ENCODE measurements around the gene SWSAP1. TPM values are rescaled to one million over a fixed set of nuclear protein-coding genes. Genes with fewer than 3 reads are reported as not detected.

SWSAP1 gene
- total and polyA plus RNA-seq, 9 of the 15 experiments (the other 6 are each of a cell fraction or from before 2014, with no cell fraction given) = 0.18 to 2.8 (median 1.7) TPM

DNA sequence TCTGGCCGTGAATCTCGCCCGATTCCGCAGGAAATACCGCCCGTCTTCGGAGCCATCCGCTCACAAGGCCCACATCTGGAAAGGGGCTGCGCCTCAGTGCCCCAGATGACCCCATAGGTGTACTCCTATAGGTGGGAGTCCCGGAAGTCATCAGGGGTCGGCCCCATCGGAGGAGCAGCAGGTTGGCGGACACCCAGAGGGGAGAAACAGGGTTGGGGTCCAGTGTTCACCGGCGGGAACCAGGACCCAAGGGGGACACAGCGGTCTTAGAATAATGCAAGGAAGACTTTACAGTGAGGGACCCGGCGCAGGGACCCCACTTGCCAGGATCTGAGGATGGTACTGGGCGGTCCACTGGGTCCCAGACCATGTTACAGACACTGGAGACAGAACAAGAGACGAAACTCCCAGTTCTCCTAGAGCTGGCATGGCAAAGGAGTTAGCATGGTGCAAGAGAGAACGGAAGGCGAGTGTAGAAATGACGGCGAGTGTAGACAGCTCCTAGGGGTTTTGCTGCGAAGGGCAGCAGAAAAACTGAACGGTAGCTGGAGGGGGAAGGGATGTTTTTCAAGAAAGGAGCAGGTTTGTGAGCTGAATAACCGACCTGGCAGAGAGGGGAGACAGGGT is 48.8 kb downstream of the SWSAP1 start (continued):
- TF ChIP-seq DIDO1 (tag; IDR thresholded peaks at IDR 0.05; ENCODE audit: low read depth) = no peak
- TF ChIP-seq, protein P1, sequence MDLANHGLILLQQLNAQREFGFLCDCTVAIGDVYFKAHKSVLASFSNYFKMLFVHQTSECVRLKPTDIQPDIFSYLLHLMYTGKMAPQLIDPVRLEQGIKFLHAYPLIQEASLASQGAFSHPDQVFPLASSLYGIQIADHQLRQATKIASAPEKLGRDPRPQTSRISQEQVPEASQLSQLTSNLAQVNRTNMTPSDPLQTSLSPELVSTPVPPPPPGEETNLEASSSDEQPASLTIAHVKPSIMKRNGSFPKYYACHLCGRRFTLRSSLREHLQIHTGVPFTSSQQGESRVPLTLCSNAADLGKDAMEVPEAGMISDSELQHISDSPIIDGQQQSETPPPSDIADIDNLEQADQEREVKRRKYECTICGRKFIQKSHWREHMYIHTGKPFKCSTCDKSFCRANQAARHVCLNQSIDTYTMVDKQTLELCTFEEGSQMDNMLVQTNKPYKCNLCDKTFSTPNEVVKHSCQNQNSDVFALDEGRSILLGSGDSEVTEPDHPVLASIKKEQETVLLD (IDR thresholded peaks at IDR 0.05) = no peak

DNA sequence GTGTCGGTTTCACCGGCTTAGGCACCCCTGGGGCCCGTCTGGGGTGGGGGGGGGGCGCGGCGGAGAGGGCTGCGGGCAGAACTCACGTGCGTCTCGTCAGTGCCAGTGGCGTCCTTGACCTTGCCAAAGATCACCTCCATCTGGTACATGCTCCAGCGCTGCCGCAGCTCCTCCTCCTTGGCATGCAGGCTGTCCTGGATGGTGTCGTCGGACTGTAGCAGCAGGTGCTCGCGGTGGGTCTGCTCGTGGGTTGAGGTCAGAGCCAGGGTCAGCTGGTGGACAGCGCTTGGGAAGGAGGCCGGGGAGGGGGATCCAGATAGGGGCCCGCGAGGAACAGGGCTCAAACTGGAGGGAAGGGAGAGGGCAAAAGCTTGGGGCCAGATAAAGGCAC is 49.3 kb downstream of the SWSAP1 start:
- POLR2A ChIA-PET = interaction anchor here (0.9 to 1.2 kb wide), 2 partner anchors 10 to 49 kb away, joined by 3 to 5 read pairs; partner anchors contain the start of gene SWSAP1
- H3K4me2 ChIP-seq (ENCODE audit: insufficient read depth, low read length) = no peak overlapping the region
- peaks cover 2 to 19% of the 10 kb centered on the region in 2 experiments; a peak in 3 of 5 replicates for H3K27me3 ChIP-seq (ENCODE audit: control insufficient read depth in 2 of 2, insufficient read depth in 2 of 2, low read length in 2 of 2)
- ATAC-seq (no peak), FAIRE-seq (no peak), DNase-seq (ENCODE audit: extremely low read depth in 1 of 4, low spot score in 3 of 4) (peak in 2 of 4 experiments; percentile 18 to 23)
- H3K9ac ChIP-seq (ENCODE audit: insufficient read depth in 1 of 2, low read depth in 2 of 2, low read length in 2 of 2) = peak overlapping the region in 1 of 2 experiments; percentile 20; a peak in 1 of 4 replicates
- in situ Hi-C loops (cut with MboI) = no loop called here
- intact Hi-C loops (cut with micrococcal nuclease) = no loop called here
- no peak overlapping the region for H3K27ac ChIP-seq (ENCODE audit: extremely low read depth, low read depth, low read length)
- WGBS (ENCODE audit: insufficient coverage, low coverage, missing lambda C conversion rate) = 32% methylated on average over 9 of the region's 22 CpGs
- no peak overlapping the region for H2AFZ ChIP-seq (ENCODE audit: low read depth, low read length)
- TF ChIP-seq NELFE (IDR thresholded peaks at IDR 0.05; ENCODE audit: insufficient read depth, insufficient read length) = no peak
- TF ChIP-seq ZEB2 (IDR thresholded peaks at IDR 0.05) = no peak
- 0 out of 2 replicates have a peak, but pooled peaks have one; percentile 10 for TF ChIP-seq EGR1 (conservative IDR thresholded peaks at IDR 0.05)
- no peak for TF ChIP-seq ZNF311 (CRISPR knock-in tag; IDR thresholded peaks at IDR 0.05)
- no peak for TF ChIP-seq CHD2 (IDR thresholded peaks at IDR 0.05; ENCODE audit: low read depth, low read length)
- TF ChIP-seq ZNF212 (CRISPR knock-in tag; IDR thresholded peaks at IDR 0.05) = no peak
- TF ChIP-seq, protein P2, sequence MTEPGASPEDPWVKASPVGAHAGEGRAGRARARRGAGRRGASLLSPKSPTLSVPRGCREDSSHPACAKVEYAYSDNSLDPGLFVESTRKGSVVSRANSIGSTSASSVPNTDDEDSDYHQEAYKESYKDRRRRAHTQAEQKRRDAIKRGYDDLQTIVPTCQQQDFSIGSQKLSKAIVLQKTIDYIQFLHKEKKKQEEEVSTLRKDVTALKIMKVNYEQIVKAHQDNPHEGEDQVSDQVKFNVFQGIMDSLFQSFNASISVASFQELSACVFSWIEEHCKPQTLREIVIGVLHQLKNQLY (CRISPR knock-in tag; conservative IDR thresholded peaks at IDR 0.05) = no peak
- TF ChIP-seq, protein P3, sequence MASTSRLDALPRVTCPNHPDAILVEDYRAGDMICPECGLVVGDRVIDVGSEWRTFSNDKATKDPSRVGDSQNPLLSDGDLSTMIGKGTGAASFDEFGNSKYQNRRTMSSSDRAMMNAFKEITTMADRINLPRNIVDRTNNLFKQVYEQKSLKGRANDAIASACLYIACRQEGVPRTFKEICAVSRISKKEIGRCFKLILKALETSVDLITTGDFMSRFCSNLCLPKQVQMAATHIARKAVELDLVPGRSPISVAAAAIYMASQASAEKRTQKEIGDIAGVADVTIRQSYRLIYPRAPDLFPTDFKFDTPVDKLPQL (IDR thresholded peaks at IDR 0.05; ENCODE audit: extremely low read depth, insufficient read length) = no peak
- no peak for TF ChIP-seq MECOM (CRISPR knock-in tag; IDR thresholded peaks at IDR 0.05)
- H4K20me1 ChIP-seq (replicated peaks; ENCODE audit: control insufficient read depth, insufficient read depth, low read length) = no peaks in the 10 kb centered on the region
- peaks cover 2 to 63% of the 10 kb centered on the region in 2 experiments; a peak in 3 of 5 replicates for H3K4me1 ChIP-seq (replicated peaks in 1 of 2; ENCODE audit: control insufficient read depth in 2 of 2, insufficient read depth in 2 of 2, low read length in 2 of 2)
- H3K9me3 ChIP-seq (replicated peaks; ENCODE audit: control insufficient read depth, insufficient read depth, low read depth, low read length) = no peaks in the 10 kb centered on the region; the same call in 1 of the 2 replicates
- no peaks in the 10 kb centered on the region for H3K9me1 ChIP-seq (ENCODE audit: control insufficient read depth, insufficient read depth, low read length)
- CTCF ChIA-PET (ENCODE audit: low intra/inter-chr PET ratio) = no interaction called here
- H3K4me3 ChIP-seq = no peak overlapping the region
- H3K36me3 ChIP-seq (ENCODE audit: control insufficient read depth, insufficient read depth, low read length) = no peaks in the 10 kb centered on the region
- no TSS peak for BruUV-seq (replicated peaks)
- H3K79me2 ChIP-seq (ENCODE audit: control insufficient read depth, insufficient read depth, low read length) = no peaks in the 10 kb centered on the region
